K562 (cell line): Measurements from ENCODE around the gene CCDC116. TPM values are rescaled to one million over a fixed set of nuclear protein-coding genes. Genes with fewer than 3 reads are reported as not detected.

Experiments used
- ATAC-seq: fragments of 200-7000 bp; cut with Tn5 transposase; 3 replicates; pipeline ENCODE4 v1.9.1; 2020; ENCODE audit warnings: moderate library complexity
- BruUV-seq: library from RNA; stranded (reverse); fragments of 400-500 nt; replicated peaks from 2 replicates; lab custom pipeline; 2021; lab: Mats Ljungman, UMichigan
- CTCF ChIA-PET: fragments of 300-600 bp; formaldehyde crosslinking; extraction: SDS; loops from one replicate; lab custom pipeline; 2021; ENCODE audit warnings: low intra/inter-chr PET ratio; lab: Yijun Ruan, JAX
- POLR2A ChIA-PET: fragments of 300-600, 350-650 bp; sonication (Branson Sonifier 250); formaldehyde crosslinking; extraction: SDS; loops from one replicate; lab custom pipeline; 2021; ENCODE audit warnings: antibody characterized with exemption, inconsistent platforms; lab: Yijun Ruan, JAX
- DNase-seq, 4 experiments: peaks; one replicate each; pipeline versions ENCODE4 v3.0.0 to v3.0.0-alpha.2; 2011 to 2018; ENCODE audit warnings: low spot score in 3 of 4, mixed read lengths in 3 of 4; ENCODE audit errors: extremely low read depth in 1 of 4
- FAIRE-seq: peaks from 2 replicates; lab custom pipeline; 2011; peaks lifted over from hg19 to GRCh38; lab: Jason Lieb, UNC
- H2AFZ ChIP-seq: 2 replicates; pipeline ENCODE4 v1.6.0; 2011; ENCODE audit warnings: low read depth, low read length, control low read depth, inconsistent platforms
- H3K27ac ChIP-seq: fragments of 200-600 bp; 3 replicates; pipeline ENCODE4 v1.8.0; 2011; ENCODE audit warnings: low read depth, mild to moderate bottlenecking, control low read depth, inconsistent platforms, low read length, moderate library complexity, mixed read lengths; ENCODE audit errors: extremely low read depth
- H3K27me3 ChIP-seq, 2 experiments: fragments of 300-600 bp in 1 of 2; 2 replicates in 1 of 2; 3 replicates in 1 of 2; pipeline versions ENCODE4 v1.6.0 to v1.8.0; 2011; ENCODE audit warnings: inconsistent platforms in 2 of 2, low read length in 2 of 2, mild to moderate bottlenecking in 1 of 2, mixed read lengths in 1 of 2, moderate library complexity in 1 of 2; ENCODE audit not compliant: control insufficient read depth in 2 of 2, insufficient read depth in 2 of 2
- H3K36me3 ChIP-seq: fragments of 300-600 bp; 3 replicates; pipeline ENCODE4 v1.8.0; 2011; ENCODE audit warnings: mild to moderate bottlenecking, low read length, inconsistent platforms; ENCODE audit not compliant: control insufficient read depth, insufficient read depth
- H3K4me1 ChIP-seq, 2 experiments: fragments of 200-600 bp in 1 of 2; replicated peaks in 1 of 2; 2 replicates in 1 of 2; 3 replicates in 1 of 2; pipeline versions ENCODE4 v1.5.1 to v1.8.0; 2011; ENCODE audit warnings: inconsistent platforms in 2 of 2, low read length in 2 of 2, mild to moderate bottlenecking in 1 of 2, mixed read lengths in 1 of 2, moderate library complexity in 1 of 2; ENCODE audit not compliant: control insufficient read depth in 2 of 2, insufficient read depth in 2 of 2
- H3K4me2 ChIP-seq: 2 replicates; pipeline ENCODE4 v1.6.1; 2011; ENCODE audit warnings: low read length, control low read depth, inconsistent platforms, mixed read lengths; ENCODE audit not compliant: insufficient read depth
- H3K4me3 ChIP-seq: fragments of 200-600 bp; sonication (generic), shearing (Covaris generic); 2 replicates; pipeline ENCODE4 v1.5.1; 2016; ENCODE audit warnings: control low read depth, inconsistent platforms
- H3K79me2 ChIP-seq: fragments of 200-600 bp; 3 replicates; pipeline ENCODE4 v1.8.0; 2011; ENCODE audit warnings: low read length, inconsistent platforms; ENCODE audit not compliant: control insufficient read depth, insufficient read depth
- H3K9ac ChIP-seq, 2 experiments: 2 replicates each; pipeline versions ENCODE4 v1.6.0 to v1.6.1; 2011; ENCODE audit warnings: low read depth in 2 of 2, low read length in 2 of 2, control low read depth in 1 of 2, inconsistent platforms in 1 of 2, mild to moderate bottlenecking in 1 of 2, mixed read lengths in 1 of 2; ENCODE audit not compliant: insufficient read depth in 1 of 2
- H3K9me1 ChIP-seq: one replicate; pipeline ENCODE4 v1.6.0; 2011; ENCODE audit warnings: inconsistent platforms, mild to moderate bottlenecking, low read length, moderate library complexity; ENCODE audit not compliant: control insufficient read depth, insufficient read depth
- H3K9me3 ChIP-seq: replicated peaks from 2 replicates; pipeline ENCODE4 v1.5.1; 2011; ENCODE audit warnings: low read depth, low read length, inconsistent platforms; ENCODE audit not compliant: control insufficient read depth, insufficient read depth
- H4K20me1 ChIP-seq: replicated peaks from 2 replicates; pipeline ENCODE4 v1.6.1; 2011; ENCODE audit warnings: low read length, inconsistent platforms, mixed read lengths; ENCODE audit not compliant: control insufficient read depth, insufficient read depth
- BRCA1 ChIP-seq, 2 experiments: fragments of 450-650 bp in 1 of 2; sonication (generic) in 1 of 2; formaldehyde crosslinking in 1 of 2; IDR thresholded peaks; 2 replicates each; pipeline versions ENCODE4 v1.5.0 to v1.6.1; 2017 to 2020; ENCODE audit warnings: mild to moderate bottlenecking in 1 of 2, missing genetic modification reagents in 1 of 2
- CHD1 ChIP-seq: fragments of 200-600 bp; sonication (generic); IDR thresholded peaks from one replicate; pipeline ENCODE4 v1.6.1; 2012; ENCODE audit warnings: mild to moderate bottlenecking, moderate library complexity, low read length, inconsistent platforms
- DMBX1 ChIP-seq: fragments of 250-450 bp; sonication (Bioruptor Pico); IDR thresholded peaks from 2 replicates; pipeline ENCODE4 v1.8.0; 2022; ENCODE audit warnings: inconsistent platforms, mild to moderate bottlenecking, moderate library complexity, borderline replicate concordance
- E2F3 ChIP-seq: fragments of 250-450 bp; sonication (Bioruptor Pico); IDR thresholded peaks from 2 replicates; pipeline ENCODE4 v1.4.0; 2020; ENCODE audit warnings: mild to moderate bottlenecking
- FOXM1 ChIP-seq, 2 experiments: fragments of 450-650 bp in 1 of 2; sonication (generic) in 1 of 2; formaldehyde crosslinking in 1 of 2; IDR thresholded peaks; 2 replicates each; pipeline versions ENCODE4 v1.6.1 to v1.9.0; 2017 to 2022; ENCODE audit warnings: low read depth in 2 of 2, mild to moderate bottlenecking in 2 of 2, missing genetic modification reagents in 1 of 2, moderate library complexity in 1 of 2
- MED1 ChIP-seq: sonication (generic); formaldehyde crosslinking; IDR thresholded peaks from 2 replicates; pipeline ENCODE4 v1.8.1; 2023; ENCODE audit warnings: missing genetic modification reagents, borderline replicate concordance
- NR2F6 ChIP-seq: fragments of 450-650 bp; formaldehyde crosslinking; IDR thresholded peaks from 2 replicates; pipeline ENCODE4 v1.4.0; 2020; ENCODE audit warnings: mild to moderate bottlenecking
- PCBP2 ChIP-seq: fragments of 200-400 bp; formaldehyde crosslinking; IDR thresholded peaks from 2 replicates; pipeline ENCODE4 v1.6.1; 2018; ENCODE audit warnings: low read length, low read depth, mild to moderate bottlenecking, moderate library complexity; ENCODE audit not compliant: poor library complexity, severe bottlenecking
- POLR2G ChIP-seq: fragments of 200-400 bp; formaldehyde crosslinking; IDR thresholded peaks from 2 replicates; pipeline ENCODE4 v1.6.1; 2017; ENCODE audit warnings: low read depth, mild to moderate bottlenecking, antibody characterized with exemption, low read length, moderate library complexity
- PPARD ChIP-seq: fragments of 250-450 bp; sonication (Bioruptor Pico); IDR thresholded peaks from 2 replicates; pipeline ENCODE4 v1.8.0; 2022; ENCODE audit warnings: inconsistent platforms, mild to moderate bottlenecking, moderate library complexity
- RBFOX2 ChIP-seq: fragments of 200-400 bp; formaldehyde crosslinking; IDR thresholded peaks from 2 replicates; pipeline ENCODE4 v1.6.1; 2017; ENCODE audit warnings: low read depth, mild to moderate bottlenecking, low read length, moderate library complexity
- SP2 ChIP-seq: IDR thresholded peaks from 2 replicates; pipeline ENCODE4 v1.6.1; 2011; ENCODE audit warnings: mild to moderate bottlenecking, low read depth, low read length, moderate library complexity; ENCODE audit not compliant: poor library complexity, severe bottlenecking; ENCODE audit errors: extremely low read depth
- SRSF9 ChIP-seq: fragments of 200-400 bp; formaldehyde crosslinking; IDR thresholded peaks from 2 replicates; pipeline ENCODE4 v1.6.1; 2017; ENCODE audit warnings: low read depth, low read length, borderline replicate concordance
- SUPT5H ChIP-seq: fragments of 450-650 bp; IDR thresholded peaks from 2 replicates; pipeline ENCODE4 v1.6.1; 2016
- THAP12 ChIP-seq: fragments of 250-450 bp; sonication (Bioruptor Pico); IDR thresholded peaks from 2 replicates; pipeline ENCODE4 v1.9.0; 2021; ENCODE audit warnings: mild to moderate bottlenecking, inconsistent platforms
- ZBTB7A ChIP-seq: IDR thresholded peaks from 2 replicates; pipeline ENCODE4 v1.6.1; 2011; ENCODE audit warnings: low read depth, mild to moderate bottlenecking, low read length, moderate library complexity, borderline replicate concordance; ENCODE audit not compliant: control insufficient read depth
- ZNF124 ChIP-seq: sonication (generic); formaldehyde crosslinking; IDR thresholded peaks from 2 replicates; pipeline ENCODE4 v1.8.1; 2022; ENCODE audit warnings: missing genetic modification reagents
- ZNF717 ChIP-seq: fragments of 250-450 bp; sonication (Bioruptor Pico); IDR thresholded peaks from 2 replicates; pipeline ENCODE4 v1.5.0; 2021
- ZNF764 ChIP-seq: fragments of 250-450 bp; sonication (Bioruptor Pico); IDR thresholded peaks from 2 replicates; pipeline ENCODE4 v1.4.0; 2020; ENCODE audit warnings: low read depth, mild to moderate bottlenecking, moderate library complexity
- WGBS: fragments of 100-300 bp; shearing (Covaris generic); methylation state at CpG from one replicate; pipeline ENCODE4 v1.1.6; 2016; ENCODE audit warnings: low coverage, mixed read lengths; ENCODE audit not compliant: insufficient coverage; ENCODE audit errors: missing lambda C conversion rate; 5-methylcytosine and 5-hydroxymethylcytosine counted together
- in situ Hi-C: fragments of 300-500 bp; cut with MboI; formaldehyde crosslinking; loops from 4 replicates; pipeline ENCODE4 v1.15.0; 2018; ENCODE audit warnings: inconsistent platforms, mixed read lengths
- intact Hi-C: fragments of 100-400 bp; cut with micrococcal nuclease; formaldehyde crosslinking; loops from 2 replicates; pipeline ENCODE4 v1.14.2; 2022
- polyA plus RNA-seq, 8 experiments: library from polyadenylated mRNA; depleted of rRNA in 4 of 8; stranded (reverse) in 5 of 8; unstranded in 3 of 8; fragments of >200 nt; fragmentation: Nextera tagmentation in 2 of 8; fragmentation: Illumina TruSeq in 1 of 8; extraction: Ambion mirVana in 2 of 8; extraction: Trizol in 1 of 8; gene quantifications; 2 replicates each; pipeline versions ENCODE4 v1.2.1 to v1.2.3, GENCODE V29; 2011 to 2014; ENCODE audit warnings: inconsistent platforms in 1 of 8, missing spikeins in 1 of 8
- total RNA-seq, 7 experiments: library from RNA; depleted of rRNA in 6 of 7; stranded (reverse); fragments of >200 nt in 6 of 7; fragmentation: Illumina TruSeq in 2 of 7; extraction: Trizol in 2 of 7; gene quantifications; 2 replicates each; pipeline versions ENCODE4 v1.2.1 to v1.2.3, GENCODE V29; 2011 to 2021; ENCODE audit warnings: low replicate concordance in 1 of 7

Gene CCDC116
- total and polyA plus RNA-seq, 9 of the 15 experiments (the other 6 are each of a cell fraction or from before 2014, with no cell fraction given), result 1.6 to 11.3 (median 4.7) TPM

DNA sequence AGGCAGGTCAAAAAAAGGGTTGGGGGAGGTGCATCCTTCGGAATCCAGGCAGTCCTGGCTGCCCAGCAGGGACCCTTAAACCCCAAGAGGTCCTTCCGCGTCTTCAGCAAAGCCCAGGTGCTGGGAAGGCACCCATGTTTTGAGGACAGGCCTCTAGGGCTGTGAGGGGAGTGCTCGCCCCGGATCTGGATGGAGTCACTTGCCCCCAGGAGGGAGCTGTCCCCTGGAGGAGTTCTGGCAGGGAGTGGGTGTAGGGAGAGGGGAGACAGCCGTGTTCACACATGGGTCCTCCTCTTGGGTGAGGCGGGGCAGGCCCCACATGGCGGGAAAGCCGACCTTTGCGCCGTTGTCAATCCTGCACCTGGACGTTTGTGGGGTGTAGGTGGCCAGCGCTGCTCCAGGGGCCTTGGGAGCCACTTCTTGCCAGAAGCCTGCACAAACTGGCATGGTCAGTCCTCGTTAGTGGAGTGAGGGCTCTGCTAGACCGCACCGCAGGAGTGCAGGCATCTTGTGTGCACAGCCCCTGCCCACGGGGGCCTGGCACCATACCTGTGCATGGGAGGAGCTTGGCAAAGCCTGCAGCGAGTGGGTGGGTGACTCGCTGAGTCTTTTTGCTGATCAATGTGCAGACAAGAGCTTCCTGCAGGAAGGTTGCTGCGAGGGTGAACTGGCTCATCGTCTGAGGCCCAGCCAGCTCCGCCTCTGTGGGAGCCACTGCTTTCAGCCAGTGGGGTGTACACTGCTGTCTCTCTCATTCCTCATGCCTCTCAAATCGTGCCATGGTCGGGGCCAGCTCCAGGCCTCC, 49.2 kb downstream of the CCDC116 start:
- H3K36me3 ChIP-seq, result peaks cover 73% of the 10 kb centered on the region; the same call in 2 of the 3 replicates
- FAIRE-seq, result no peak
- H2AFZ ChIP-seq, result no peak overlapping the region
- no peaks in the 10 kb centered on the region for H3K27me3 ChIP-seq
- no peak overlapping the region for H3K27ac ChIP-seq
- H3K4me2 ChIP-seq, result no peak overlapping the region
- intact Hi-C loops, result no loop called here
- POLR2A ChIA-PET, result interaction anchor here (0.6 to 6.7 kb wide), 13 partner anchors 9 to 107 kb away, joined by 3 to 52 read pairs (median 3); partner anchors contain the start of gene PPIL2
- in situ Hi-C loops, result no loop called here
- peaks cover 11% of the 10 kb centered on the region for H3K9me1 ChIP-seq
- CTCF ChIA-PET, result no interaction called here
- no peaks in the 10 kb centered on the region for H3K9me3 ChIP-seq
- H3K4me3 ChIP-seq, result no peak overlapping the region
- H3K9ac ChIP-seq, result peak overlapping the region in 1 of 2 experiments; percentile 37; a peak in 2 of 4 replicates
- ATAC-seq, result peak; percentile 5
- peaks cover 22% of the 10 kb centered on the region for H4K20me1 ChIP-seq
- H3K4me1 ChIP-seq, result peaks cover 5 to 43% of the 10 kb centered on the region in 2 experiments; a peak in 3 of 5 replicates
- BruUV-seq, result no TSS peak
- peak in 2 of 4 experiments; percentile 59 to 64 for DNase-seq
- no peaks in the 10 kb centered on the region for H3K79me2 ChIP-seq
- 80% methylated on average over 24 of the region's 24 CpGs for WGBS
- no peak for TF ChIP-seq DMBX1 (CRISPR knock-in tag)
- TF ChIP-seq PPARD, result no peak
- TF ChIP-seq SP2, result no peak
- TF ChIP-seq FOXM1 (IDR thresholded peaks at IDR 0.05; ENCODE audit: low read depth), result no peak
- 0 out of 2 replicates have a peak, but pooled peaks have one; percentile 59 for TF ChIP-seq FOXM1 (CRISPR knock-in tag; IDR thresholded peaks at IDR 0.05; ENCODE audit: low read depth)
- no peak for TF ChIP-seq ZNF764 (CRISPR knock-in tag)
- peak; percentile 60 for TF ChIP-seq THAP12 (CRISPR knock-in tag)
- peak; percentile 32; the same call in 1 of the 2 replicates for TF ChIP-seq MED1 (CRISPR knock-in tag)
- peak; percentile 62 for TF ChIP-seq POLR2G
- no peak for TF ChIP-seq PCBP2
- TF ChIP-seq ZNF717, result no peak
- peak; percentile 29; the same call in 1 of the 2 replicates for TF ChIP-seq ZBTB7A
- no peak for TF ChIP-seq SRSF9
- no peak for TF ChIP-seq BRCA1 (IDR thresholded peaks at IDR 0.05)
- 0 out of 2 replicates have a peak, but pooled peaks have one; percentile 85 for TF ChIP-seq BRCA1 (CRISPR knock-in tag; IDR thresholded peaks at IDR 0.05)
- TF ChIP-seq E2F3, result 0 out of 2 replicates have a peak, but pooled peaks have one; percentile 19
- 0 out of 2 replicates have a peak, but pooled peaks have one; percentile 12 for TF ChIP-seq ZNF124 (CRISPR knock-in tag)
- peak; percentile 77 for TF ChIP-seq CHD1
- TF ChIP-seq NR2F6 (CRISPR knock-in tag), result no peak
- TF ChIP-seq SUPT5H, result 0 out of 2 replicates have a peak, but pooled peaks have one; percentile 18
- TF ChIP-seq RBFOX2, result peak; percentile 45
